Posterior cingulate gyrus (tissue), 11 donors: ENCODE measurements around the gene LRRC8D.
"Not testable (repeated sequence)": the region's sequence is repeated elsewhere in the genome, so short reads cannot be mapped to it uniquely, and the experiment has no call there.

Experiments
- DNase-seq, 10 donors: peaks; one replicate each; pipeline versions ENCODE4 v3.0.0 to v3.0.0-alpha.2; 2020 to 2021; ENCODE audit warnings: mixed read lengths in 3 of 10
- intact Hi-C: fragments of 100-400 bp; cut with DNase I; formaldehyde crosslinking; loops from one replicate; pipeline ENCODE4 v1.15.1; 2023

The LRRC8D gene

GRCh38 chr1:89974696-89975470 is 154.1 kb downstream of the LRRC8D start:
- no peak for DNase-seq
- intact Hi-C loops = no loop called here

- DNase-seq = no peak
- intact Hi-C loops = no loop called here
These were observed 154.8 kb downstream of the LRRC8D start for GRCh38 chr1:89975540-89976125.

- DNase-seq = no peak
- intact Hi-C loops = no loop called here
These were observed 157.9 kb downstream of the LRRC8D start for GRCh38 chr1:89978755-89979154.

- DNase-seq = no peak
- intact Hi-C loops = no loop called here
These were observed 159.8 kb downstream of the LRRC8D start for GRCh38 chr1:89980605-89981004.

DNA sequence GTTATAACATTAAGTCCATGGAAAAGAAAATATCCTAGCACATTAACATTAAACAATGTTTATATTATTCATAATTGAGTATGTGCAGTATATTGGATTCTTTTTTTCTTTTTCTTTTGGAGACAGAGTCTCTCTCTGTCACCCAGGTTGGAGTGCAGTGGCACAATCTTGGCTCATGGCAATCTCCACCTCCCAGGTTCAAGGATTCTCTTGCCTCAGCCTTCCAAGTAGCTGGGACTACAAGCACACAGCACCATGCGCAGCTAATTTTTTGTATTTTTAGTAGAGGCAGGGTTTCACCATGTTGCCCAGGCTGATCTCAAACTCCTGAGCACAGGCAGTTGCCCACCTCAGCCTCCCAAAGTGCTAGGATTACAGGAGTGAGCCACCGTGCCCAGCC is 162.0 kb downstream of the LRRC8D start:
- intact Hi-C loops = not testable (repeated sequence)

GRCh38 chr1:89984564-89985116 is 163.8 kb downstream of the LRRC8D start:
- intact Hi-C loops = loop anchor here (5.0 kb wide), 2 partner anchors 142 to 162 kb away; partner anchors contain the start of gene LRRC8D

More for the DNA sequence above, 162.0 kb downstream of the LRRC8D start:
- not testable (repeated sequence) for DNase-seq

DNA sequence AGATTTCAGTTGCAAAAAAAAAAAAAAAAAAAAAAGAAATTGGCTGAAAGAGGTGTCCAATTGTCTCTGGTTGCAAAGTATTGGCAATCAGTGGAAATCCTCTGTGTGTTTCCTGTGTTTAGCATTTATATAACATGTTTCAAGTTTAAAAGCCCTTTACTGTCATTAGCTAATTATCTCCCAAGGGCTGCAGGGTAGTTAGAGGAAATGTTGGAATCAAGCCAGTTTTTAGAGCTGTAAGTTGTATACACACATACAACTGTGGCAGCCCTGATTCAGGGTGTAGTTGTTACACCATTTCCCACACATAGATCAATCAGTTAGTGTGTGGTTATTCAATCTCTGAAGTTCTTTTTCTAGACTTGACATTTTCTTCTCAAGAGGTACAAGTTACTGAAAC is 165.2 kb downstream of the LRRC8D start:
- no peak for DNase-seq
- intact Hi-C loops = loop anchor here (5.0 kb wide), 2 partner anchors 144 to 164 kb away; partner anchors contain the start of gene LRRC8D

More at GRCh38 chr1:89984564-89985116, 163.8 kb downstream of the LRRC8D start:
- DNase-seq = peak in 1 of 10 donors; percentile 66
